RWPE2 (cell line): ENCODE measurements around the gene GLMN.

ENCODE experiments used
- ATAC-seq: fragments of 200-7000 bp; cut with Tn5 transposase; 3 replicates; pipeline ENCODE4 v1.9.1; 2021; ENCODE audit warnings: low read depth
- DNase-seq: peaks from one replicate; pipeline ENCODE4 v3.0.0-alpha.2; 2020; ENCODE audit warnings: low spot score
- H3K27ac ChIP-seq: fragments of 450-650 bp; 2 replicates; pipeline ENCODE4 v1.5.1; 2017; ENCODE audit warnings: mild to moderate bottlenecking; ENCODE audit not compliant: poor library complexity, severe bottlenecking
- H3K27me3 ChIP-seq: fragments of 250-450 bp; sonication (Bioruptor Pico); 2 replicates; pipeline ENCODE4 v1.5.1; 2021; ENCODE audit warnings: mild to moderate bottlenecking, moderate library complexity; ENCODE audit not compliant: insufficient read depth, poor library complexity, severe bottlenecking
- H3K36me3 ChIP-seq: fragments of 250-450 bp; sonication (Bioruptor Pico); 2 replicates; pipeline ENCODE4 v1.5.1; 2020; ENCODE audit warnings: low read depth, mild to moderate bottlenecking, moderate library complexity
- H3K4me1 ChIP-seq: fragments of 250-450 bp; sonication (Bioruptor Pico); 2 replicates; pipeline ENCODE4 v1.5.1; 2021; ENCODE audit warnings: mild to moderate bottlenecking, moderate library complexity; ENCODE audit not compliant: insufficient read depth, poor library complexity, severe bottlenecking
- H3K4me3 ChIP-seq: fragments of 250-450 bp; sonication (Bioruptor Pico); 2 replicates; pipeline ENCODE4 v1.5.1; 2021; ENCODE audit warnings: mild to moderate bottlenecking, moderate library complexity; ENCODE audit not compliant: severe bottlenecking
- H3K9me3 ChIP-seq: fragments of 250-450 bp; sonication (Bioruptor Pico); 2 replicates; pipeline ENCODE4 v1.5.1; 2021; ENCODE audit warnings: mild to moderate bottlenecking, moderate library complexity; ENCODE audit not compliant: severe bottlenecking
- CTCF ChIP-seq: fragments of 450-650 bp; IDR thresholded peaks from one replicate; pipeline ENCODE4 v1.5.1; 2017; ENCODE audit warnings: mild to moderate bottlenecking, moderate library complexity; ENCODE audit not compliant: poor library complexity, severe bottlenecking

Gene GLMN

GRCh38 chr1:92314024-92314423 is 15.2 kb upstream of the GLMN start:
- no peak overlapping the region for H3K4me3 ChIP-seq
- no peaks in the 10 kb centered on the region for H3K4me1 ChIP-seq
- no peak for ATAC-seq
- H3K27ac ChIP-seq, result no peak overlapping the region
- TF ChIP-seq CTCF, result no peak
- no peaks in the 10 kb centered on the region for H3K27me3 ChIP-seq
- H3K36me3 ChIP-seq, result peaks cover 11% of the 10 kb centered on the region
- H3K9me3 ChIP-seq, result no peaks in the 10 kb centered on the region
- DNase-seq, result no peak

GRCh38 chr1:92310185-92310597 is 11.4 kb upstream of the GLMN start:
- Histone ChIP-seq H3K4me1 (no peaks in the 10 kb centered on the region), H3K9me3 (no peaks in the 10 kb centered on the region), H3K4me3 (no peak overlapping the region), H3K27me3 (no peaks in the 10 kb centered on the region), H3K36me3 (peaks cover 33% of the 10 kb centered on the region), H3K27ac (no peak overlapping the region)
- ATAC-seq, result peak; percentile 86
- peak; percentile 83 for TF ChIP-seq CTCF
- no peak for DNase-seq

- Histone ChIP-seq H3K9me3 (no peaks in the 10 kb centered on the region), H3K27ac (no peak overlapping the region), H3K27me3 (no peaks in the 10 kb centered on the region), H3K4me1 (no peaks in the 10 kb centered on the region), H3K36me3 (peaks cover 54% of the 10 kb centered on the region), H3K4me3 (no peak overlapping the region)
- no peak for DNase-seq
- no peak for ATAC-seq
- TF ChIP-seq CTCF, result no peak
Observed at GRCh38 chr1:92307980-92308379, 9.2 kb upstream of the GLMN start.

GRCh38 chr1:92306020-92306419 is 7.2 kb upstream of the GLMN start:
- DNase-seq (no peak), ATAC-seq (no peak)
- no peaks in the 10 kb centered on the region for H3K4me1 ChIP-seq
- no peak for TF ChIP-seq CTCF
- H3K27me3 ChIP-seq, result no peaks in the 10 kb centered on the region
- H3K36me3 ChIP-seq, result peaks cover 65% of the 10 kb centered on the region
- H3K9me3 ChIP-seq, result no peaks in the 10 kb centered on the region
- no peak overlapping the region for H3K27ac ChIP-seq
- no peak overlapping the region for H3K4me3 ChIP-seq

- Histone ChIP-seq H3K27me3 (no peaks in the 10 kb centered on the region), H3K27ac (no peak overlapping the region), H3K4me3 (no peak overlapping the region), H3K36me3 (peaks cover 68% of the 10 kb centered on the region), H3K9me3 (no peaks in the 10 kb centered on the region), H3K4me1 (peaks cover 18% of the 10 kb centered on the region)
- ATAC-seq (no peak), DNase-seq (no peak)
- no peak for TF ChIP-seq CTCF
Observed at GRCh38 chr1:92301021-92301420, 2.2 kb upstream of the GLMN start.
